ENCODE data around the gene ZNF784. TPM values are rescaled to one million over a fixed set of nuclear protein-coding genes. Genes with fewer than 3 reads are reported as not detected.

The ZNF784 gene
- total and polyA plus RNA-seq, 2 of the 13 experiments (the other 11 are each of a cell fraction or from before 2014, with no cell fraction given), result 4.1 to 4.2 TPM

DNA sequence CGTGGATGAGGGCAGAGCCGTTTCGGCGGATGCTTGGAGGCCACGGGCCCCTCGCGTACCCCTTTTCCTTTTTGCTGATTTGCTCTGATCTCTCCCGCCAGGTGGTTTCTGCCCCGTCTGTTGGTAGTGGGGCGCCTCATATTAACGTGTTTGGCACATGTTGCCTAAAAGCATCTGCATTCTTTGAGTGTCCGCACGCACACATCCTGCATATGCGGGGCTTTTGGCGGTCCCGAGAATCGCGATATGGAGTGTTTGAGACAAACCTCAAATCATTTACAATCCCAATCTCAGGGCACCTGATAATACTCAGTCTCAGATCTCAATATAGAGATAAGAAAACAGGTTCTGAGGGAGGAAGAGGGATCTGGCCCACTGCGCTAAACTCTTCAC lies 31.3 kb upstream of the ZNF784 start:
- H3K4me1 ChIP-seq (ENCODE audit: insufficient read depth, low read length), result peaks cover 24% of the 10 kb centered on the region
- H3K27me3 ChIP-seq (ENCODE audit: control insufficient read depth in 1 of 2, insufficient read depth in 2 of 2, low read length in 2 of 2), result no peaks in the 10 kb centered on the region; a peak in 1 of 5 replicates
- intact Hi-C loops (cut with micrococcal nuclease; ENCODE audit: unreplicated experiment) (no loop called here), in situ Hi-C loops (cut with HindIII; ENCODE audit: extremely low pct_ligation_motif_present, low pct_unique_long_range_greater_than_20kb) (no loop called here)
- H3K4me2 ChIP-seq (ENCODE audit: low read depth, low read length), result peak overlapping the region; percentile 89
- no peak for DNase-seq (ENCODE audit: low spot score)
- peaks cover 7 to 17% of the 10 kb centered on the region in 2 experiments for H3K36me3 ChIP-seq (replicated peaks in 1 of 2; ENCODE audit: control insufficient read depth in 1 of 2, insufficient read depth in 2 of 2, low read length in 2 of 2)
- H3K9me3 ChIP-seq (ENCODE audit: low read length), result no peaks in the 10 kb centered on the region
- H3K27ac ChIP-seq (ENCODE audit: extremely low read length, insufficient read depth, low read length), result peak overlapping the region; percentile 99
- ChIA-PET POLR2A (interaction anchor here (2.1 kb wide), 1 partner anchor 8 kb away, joined by 5 read pairs; the partner anchor contains the start of gene CCDC106), CTCF (ENCODE audit: low intra/inter-chr PET ratio, low total read pairs) (no interaction called here)
- no peak for ATAC-seq
- WGBS (ENCODE audit: low lambda C conversion rate), result under 1% methylated on average over 19 of the region's 19 CpGs
- H3K4me3 ChIP-seq (replicated peaks in 1 of 3; ENCODE audit: insufficient read depth in 1 of 3, low read depth in 2 of 3, low read length in 3 of 3), result peak overlapping the region; percentile 78 to 97 (median 85)
- H3K79me2 ChIP-seq (ENCODE audit: insufficient read depth, low read length), result peaks cover 49% of the 10 kb centered on the region
- H2AFZ ChIP-seq (ENCODE audit: low read length), result no peak overlapping the region
- peaks cover 44% of the 10 kb centered on the region for H4K20me1 ChIP-seq (ENCODE audit: insufficient read depth, low read length)
- BruUV-seq (replicated peaks), result TSS peak; percentile 58
- H3K9ac ChIP-seq (ENCODE audit: insufficient read depth, low read depth, low read length), result peak overlapping the region; percentile 100
- no peak for FAIRE-seq
- no peak for TF ChIP-seq ZNF878 (CRISPR knock-in tag; IDR thresholded peaks at IDR 0.05)
- TF ChIP-seq, protein P1, sequence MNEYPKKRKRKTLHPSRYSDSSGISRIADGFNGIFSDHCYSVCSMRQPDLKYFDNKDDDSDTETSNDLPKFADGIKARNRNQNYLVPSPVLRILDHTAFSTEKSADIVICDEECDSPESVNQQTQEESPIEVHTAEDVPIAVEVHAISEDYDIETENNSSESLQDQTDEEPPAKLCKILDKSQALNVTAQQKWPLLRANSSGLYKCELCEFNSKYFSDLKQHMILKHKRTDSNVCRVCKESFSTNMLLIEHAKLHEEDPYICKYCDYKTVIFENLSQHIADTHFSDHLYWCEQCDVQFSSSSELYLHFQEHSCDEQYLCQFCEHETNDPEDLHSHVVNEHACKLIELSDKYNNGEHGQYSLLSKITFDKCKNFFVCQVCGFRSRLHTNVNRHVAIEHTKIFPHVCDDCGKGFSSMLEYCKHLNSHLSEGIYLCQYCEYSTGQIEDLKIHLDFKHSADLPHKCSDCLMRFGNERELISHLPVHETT (CRISPR knock-in tag; conservative IDR thresholded peaks at IDR 0.05), result no peak
- TF ChIP-seq ZNF101 (CRISPR knock-in tag; IDR thresholded peaks at IDR 0.05; ENCODE audit: borderline replicate concordance, low read depth), result no peak
- no peak for TF ChIP-seq ERF (CRISPR knock-in tag; IDR thresholded peaks at IDR 0.05)
- no peak; the same call in 1 of the 2 replicates for TF ChIP-seq KAT7 (CRISPR knock-in tag; IDR thresholded peaks at IDR 0.05; ENCODE audit: borderline replicate concordance)
- TF ChIP-seq ADNP (CRISPR knock-in tag; IDR thresholded peaks at IDR 0.05), result no peak
- TF ChIP-seq ZFYVE20 (CRISPR knock-in tag; IDR thresholded peaks at IDR 0.05; ENCODE audit: borderline replicate concordance, low read depth), result no peak
- TF ChIP-seq, protein P2, sequence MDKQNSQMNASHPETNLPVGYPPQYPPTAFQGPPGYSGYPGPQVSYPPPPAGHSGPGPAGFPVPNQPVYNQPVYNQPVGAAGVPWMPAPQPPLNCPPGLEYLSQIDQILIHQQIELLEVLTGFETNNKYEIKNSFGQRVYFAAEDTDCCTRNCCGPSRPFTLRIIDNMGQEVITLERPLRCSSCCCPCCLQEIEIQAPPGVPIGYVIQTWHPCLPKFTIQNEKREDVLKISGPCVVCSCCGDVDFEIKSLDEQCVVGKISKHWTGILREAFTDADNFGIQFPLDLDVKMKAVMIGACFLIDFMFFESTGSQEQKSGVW (CRISPR knock-in tag; IDR thresholded peaks at IDR 0.05; ENCODE audit: borderline replicate concordance), result no peak
- no peak for TF ChIP-seq ATF7-NPFF (CRISPR knock-in tag; IDR thresholded peaks at IDR 0.05; ENCODE audit: low read depth)
- TF ChIP-seq, protein P3, sequence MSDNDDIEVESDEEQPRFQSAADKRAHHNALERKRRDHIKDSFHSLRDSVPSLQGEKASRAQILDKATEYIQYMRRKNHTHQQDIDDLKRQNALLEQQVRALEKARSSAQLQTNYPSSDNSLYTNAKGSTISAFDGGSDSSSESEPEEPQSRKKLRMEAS (IDR thresholded peaks at IDR 0.05), result no peak
- TF ChIP-seq ZNF75D (CRISPR knock-in tag; IDR thresholded peaks at IDR 0.05; ENCODE audit: borderline replicate concordance), result peak; percentile 24; the same call in 1 of the 2 replicates
- TF ChIP-seq KDM6A (CRISPR knock-in tag; IDR thresholded peaks at IDR 0.05; ENCODE audit: low read depth), result no peak
- TF ChIP-seq, protein P4, sequence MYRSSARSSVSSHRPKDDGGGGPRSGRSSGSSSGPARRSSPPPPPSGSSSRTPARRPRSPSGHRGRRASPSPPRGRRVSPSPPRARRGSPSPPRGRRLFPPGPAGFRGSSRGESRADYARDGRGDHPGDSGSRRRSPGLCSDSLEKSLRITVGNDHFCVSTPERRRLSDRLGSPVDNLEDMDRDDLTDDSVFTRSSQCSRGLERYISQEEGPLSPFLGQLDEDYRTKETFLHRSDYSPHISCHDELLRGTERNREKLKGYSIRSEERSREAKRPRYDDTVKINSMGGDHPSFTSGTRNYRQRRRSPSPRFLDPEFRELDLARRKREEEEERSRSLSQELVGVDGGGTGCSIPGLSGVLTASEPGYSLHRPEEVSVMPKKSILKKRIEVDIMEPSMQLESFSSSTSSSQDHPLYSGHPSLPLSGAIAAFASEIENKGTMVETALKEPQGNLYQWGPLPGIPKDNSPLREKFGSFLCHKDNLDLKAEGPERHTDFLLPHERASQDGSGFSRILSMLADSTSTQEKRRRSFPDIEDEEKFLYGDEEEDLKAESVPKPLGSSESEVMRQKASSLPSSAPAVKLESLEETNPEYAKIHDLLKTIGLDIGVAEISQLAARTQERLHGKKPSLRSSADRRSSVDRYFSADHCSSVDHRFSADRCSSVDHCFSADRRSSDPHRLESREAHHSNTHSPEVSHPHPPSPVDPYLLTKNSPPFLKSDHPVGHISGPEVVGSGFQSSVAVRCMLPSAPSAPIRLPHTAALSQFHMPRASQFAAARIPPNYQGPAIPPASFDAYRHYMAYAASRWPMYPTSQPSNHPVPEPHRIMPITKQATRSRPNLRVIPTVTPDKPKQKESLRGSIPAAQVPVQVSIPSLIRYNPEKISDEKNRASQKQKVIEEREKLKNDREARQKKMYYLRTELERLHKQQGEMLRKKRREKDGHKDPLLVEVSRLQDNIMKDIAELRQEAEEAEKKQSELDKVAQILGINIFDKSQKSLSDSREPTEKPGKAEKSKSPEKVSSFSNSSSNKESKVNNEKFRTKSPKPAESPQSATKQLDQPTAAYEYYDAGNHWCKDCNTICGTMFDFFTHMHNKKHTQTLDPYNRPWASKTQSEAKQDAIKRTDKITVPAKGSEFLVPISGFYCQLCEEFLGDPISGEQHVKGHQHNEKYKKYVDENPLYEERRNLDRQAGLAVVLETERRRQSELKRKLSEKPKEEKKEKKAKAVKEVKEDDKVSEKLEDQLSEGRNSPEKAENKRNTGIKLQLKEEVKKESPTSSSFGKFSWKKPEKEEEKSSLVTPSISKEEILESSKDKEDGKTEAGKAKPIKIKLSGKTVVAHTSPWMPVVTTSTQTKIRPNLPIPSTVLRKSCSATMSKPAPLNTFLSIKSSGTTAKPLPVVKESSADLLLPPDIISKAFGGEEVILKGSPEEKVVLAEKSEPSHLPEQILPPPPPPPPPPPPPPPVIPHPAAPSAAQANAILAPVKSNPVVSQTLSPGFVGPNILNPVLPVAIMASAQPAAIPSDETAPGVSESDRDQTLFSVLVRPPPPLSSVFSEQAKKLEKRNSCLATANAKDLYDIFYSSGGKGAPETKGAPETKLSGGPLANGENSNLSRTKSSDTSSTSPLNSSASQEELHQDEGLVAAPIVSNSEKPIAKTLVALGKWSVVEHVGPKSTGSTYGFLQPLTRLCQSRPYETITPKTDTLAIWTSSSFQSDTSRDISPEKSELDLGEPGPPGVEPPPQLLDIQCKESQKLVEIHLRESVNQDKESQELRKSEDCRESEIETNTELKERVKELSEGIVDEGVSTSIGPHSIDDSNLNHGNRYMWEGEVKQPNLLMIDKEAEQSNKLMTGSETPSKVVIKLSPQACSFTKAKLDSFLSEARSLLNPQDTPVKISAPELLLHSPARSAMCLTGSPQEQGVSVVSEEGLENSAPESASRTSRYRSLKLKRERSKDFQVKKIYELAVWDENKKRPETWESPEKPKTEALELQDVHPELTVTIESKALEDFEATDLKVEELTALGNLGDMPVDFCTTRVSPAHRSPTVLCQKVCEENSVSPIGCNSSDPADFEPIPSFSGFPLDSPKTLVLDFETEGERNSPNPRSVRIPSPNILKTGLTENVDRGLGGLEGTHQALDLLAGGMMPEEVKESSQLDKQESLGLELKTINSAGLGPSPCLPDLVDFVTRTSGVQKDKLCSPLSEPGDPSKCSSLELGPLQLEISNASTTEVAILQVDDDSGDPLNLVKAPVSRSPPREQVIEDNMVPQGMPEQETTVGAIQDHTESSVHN (CRISPR knock-in tag; IDR thresholded peaks at IDR 0.05), result no peak

All from HepG2 (cell line).